IPS-15b (cell line): ENCODE measurements around the gene COA6.

Source experiments
- H3K27me3 ChIP-seq: one replicate; pipeline ENCODE4 v1.6.1; 2013; ENCODE audit warnings: low read length; ENCODE audit not compliant: control insufficient read depth, insufficient read depth
- H3K36me3 ChIP-seq: one replicate; pipeline ENCODE4 v1.6.1; 2013; ENCODE audit warnings: low read length; ENCODE audit not compliant: control insufficient read depth, insufficient read depth
- H3K4me1 ChIP-seq: one replicate; pipeline ENCODE4 v1.6.1; 2013; ENCODE audit warnings: mild to moderate bottlenecking, low read length; ENCODE audit not compliant: control insufficient read depth, insufficient read depth
- H3K4me3 ChIP-seq: one replicate; pipeline ENCODE4 v1.5.1; 2013; ENCODE audit warnings: low read depth, low read length
- H3K9ac ChIP-seq: one replicate; pipeline ENCODE4 v1.6.1; 2013; ENCODE audit warnings: low read depth, mild to moderate bottlenecking, low read length
- H3K9me3 ChIP-seq: one replicate; pipeline ENCODE4 v1.6.1; 2013; ENCODE audit warnings: mild to moderate bottlenecking, low read length; ENCODE audit not compliant: control insufficient read depth, insufficient read depth

The COA6 gene

GRCh38 chr1:234427950-234428646 lies 54.8 kb downstream of the COA6 start:
- Histone ChIP-seq H3K9ac (no peak overlapping the region), H3K4me3 (no peak overlapping the region), H3K9me3 (no peaks in the 10 kb centered on the region), H3K36me3 (peaks cover 2% of the 10 kb centered on the region), H3K27me3 (no peaks in the 10 kb centered on the region), H3K4me1 (no peaks in the 10 kb centered on the region)

GRCh38 chr1:234429434-234429806 lies 56.2 kb downstream of the COA6 start:
- no peaks in the 10 kb centered on the region for H3K4me1 ChIP-seq
- no peak overlapping the region for H3K9ac ChIP-seq
- peaks cover 2% of the 10 kb centered on the region for H3K36me3 ChIP-seq
- no peaks in the 10 kb centered on the region for H3K27me3 ChIP-seq
- H3K9me3 ChIP-seq, result no peaks in the 10 kb centered on the region
- H3K4me3 ChIP-seq, result no peak overlapping the region

- Histone ChIP-seq H3K4me3 (no peak overlapping the region), H3K9me3 (no peaks in the 10 kb centered on the region), H3K36me3 (peaks cover 2% of the 10 kb centered on the region), H3K27me3 (no peaks in the 10 kb centered on the region), H3K4me1 (no peaks in the 10 kb centered on the region), H3K9ac (no peak overlapping the region)
These were observed 57.4 kb downstream of the COA6 start for GRCh38 chr1:234430691-234431090.

GRCh38 chr1:234431255-234431654 lies 58.0 kb downstream of the COA6 start:
- H3K9ac ChIP-seq, result no peak overlapping the region
- peaks cover 2% of the 10 kb centered on the region for H3K36me3 ChIP-seq
- no peak overlapping the region for H3K4me3 ChIP-seq

GRCh38 chr1:234433563-234434285 lies 60.5 kb downstream of the COA6 start:
- H3K9ac ChIP-seq, result no peak overlapping the region
- no peaks in the 10 kb centered on the region for H3K9me3 ChIP-seq
- H3K27me3 ChIP-seq, result no peaks in the 10 kb centered on the region
- H3K4me1 ChIP-seq, result no peaks in the 10 kb centered on the region
- H3K4me3 ChIP-seq, result no peak overlapping the region
- H3K36me3 ChIP-seq, result no peaks in the 10 kb centered on the region

More at GRCh38 chr1:234431255-234431654, 58.0 kb downstream of the COA6 start:
- Histone ChIP-seq H3K4me1 (no peaks in the 10 kb centered on the region), H3K9me3 (no peaks in the 10 kb centered on the region), H3K27me3 (no peaks in the 10 kb centered on the region)
